Trophoblast cell (in vitro differentiated cells and primary cell): ENCODE data around the gene LTK.

Source experiments
- DNase-seq, 2 donors: peaks; one replicate each; pipeline ENCODE4 v3.0.0-alpha.2; 2016
- H2AFZ ChIP-seq: 2 replicates; pipeline ENCODE4 v1.6.1; 2013; ENCODE audit warnings: low read length, moderate library complexity, mild to moderate bottlenecking; ENCODE audit not compliant: insufficient read depth, poor library complexity
- H2AK5ac ChIP-seq: 2 replicates; pipeline ENCODE4 v1.6.1; 2013; ENCODE audit warnings: mild to moderate bottlenecking, low read length
- H2BK120ac ChIP-seq: 2 replicates; pipeline ENCODE4 v1.6.1; 2013; ENCODE audit warnings: low read length, mild to moderate bottlenecking, moderate library complexity; ENCODE audit not compliant: insufficient read depth, poor library complexity
- H2BK12ac ChIP-seq: 2 replicates; pipeline ENCODE4 v1.6.1; 2013; ENCODE audit warnings: mild to moderate bottlenecking, low read length, moderate library complexity
- H2BK5ac ChIP-seq: 2 replicates; pipeline ENCODE4 v1.6.1; 2013; ENCODE audit warnings: low read length, low read depth, moderate library complexity, mild to moderate bottlenecking; ENCODE audit not compliant: poor library complexity
- H3K14ac ChIP-seq: 2 replicates; pipeline ENCODE4 v1.6.1; 2013; ENCODE audit warnings: mild to moderate bottlenecking, low read length
- H3K18ac ChIP-seq: 2 replicates; pipeline ENCODE4 v1.6.1; 2013; ENCODE audit warnings: mild to moderate bottlenecking, low read length
- H3K23ac ChIP-seq: 2 replicates; pipeline ENCODE4 v1.6.1; 2013; ENCODE audit warnings: low read length
- H3K27ac ChIP-seq: 2 replicates; pipeline ENCODE4 v1.5.1; 2013; ENCODE audit warnings: low read depth, mild to moderate bottlenecking, inconsistent platforms, low read length, moderate library complexity
- H3K27me3 ChIP-seq: 2 replicates; pipeline ENCODE4 v1.6.1; 2013; ENCODE audit warnings: inconsistent platforms, mild to moderate bottlenecking, low read length, moderate library complexity; ENCODE audit not compliant: insufficient read depth
- H3K36me3 ChIP-seq, 2 experiments: 1 replicate in 1 of 2; 2 replicates in 1 of 2; pipeline ENCODE4 v1.6.1; 2013; ENCODE audit warnings: low read length in 2 of 2, mild to moderate bottlenecking in 2 of 2, moderate library complexity in 1 of 2; ENCODE audit not compliant: insufficient read depth in 2 of 2, control insufficient read depth in 1 of 2
- H3K4ac ChIP-seq: 2 replicates; pipeline ENCODE4 v1.6.1; 2013; ENCODE audit warnings: low read depth, mild to moderate bottlenecking, low read length, moderate library complexity
- H3K4me1 ChIP-seq, 2 experiments: 1 replicate in 1 of 2; 2 replicates in 1 of 2; pipeline ENCODE4 v1.6.1; 2013; ENCODE audit warnings: low read length in 2 of 2, mild to moderate bottlenecking in 2 of 2, moderate library complexity in 1 of 2; ENCODE audit not compliant: insufficient read depth in 2 of 2, control insufficient read depth in 1 of 2
- H3K4me2 ChIP-seq: 2 replicates; pipeline ENCODE4 v1.6.1; 2013; ENCODE audit warnings: inconsistent platforms, mild to moderate bottlenecking, low read length, moderate library complexity
- H3K4me3 ChIP-seq: 2 replicates; pipeline ENCODE4 v1.5.1; 2013; ENCODE audit warnings: mild to moderate bottlenecking, low read depth, low read length, inconsistent platforms
- H3K79me1 ChIP-seq: one replicate; pipeline ENCODE4 v1.6.1; 2013; ENCODE audit warnings: low read length
- H3K79me2 ChIP-seq: 2 replicates; pipeline ENCODE4 v1.6.1; 2013; ENCODE audit warnings: low read length, mild to moderate bottlenecking; ENCODE audit not compliant: control insufficient read depth, insufficient read depth, poor library complexity
- H3K9ac ChIP-seq: 2 replicates; pipeline ENCODE4 v1.6.1; 2013; ENCODE audit warnings: mild to moderate bottlenecking, low read length
- H3K9me3 ChIP-seq: 2 replicates; pipeline ENCODE4 v1.6.1; 2013; ENCODE audit warnings: low read depth, mild to moderate bottlenecking, control low read depth, inconsistent platforms, low read length; ENCODE audit not compliant: insufficient read depth
- H4K12ac ChIP-seq: 2 replicates; pipeline ENCODE4 v1.6.1; 2013; ENCODE audit warnings: low read depth, mild to moderate bottlenecking, low read length, moderate library complexity
- H4K8ac ChIP-seq: 2 replicates; pipeline ENCODE4 v1.6.1; 2013; ENCODE audit warnings: low read depth, mild to moderate bottlenecking, low read length, moderate library complexity
- H4K91ac ChIP-seq: one replicate; pipeline ENCODE4 v1.6.1; 2013; ENCODE audit warnings: low read depth, mild to moderate bottlenecking, low read length, moderate library complexity
- WGBS: extraction: QIAGEN DNeasy Blood & Tissue Kit; methylation state at CpG from one replicate; pipeline ENCODE4 v1.1.7; 2013; ENCODE audit warnings: missing lambda C conversion rate; ENCODE audit not compliant: insufficient read length, insufficient coverage; ENCODE audit errors: extremely low coverage; 5-methylcytosine and 5-hydroxymethylcytosine counted together

LTK gene

DNA sequence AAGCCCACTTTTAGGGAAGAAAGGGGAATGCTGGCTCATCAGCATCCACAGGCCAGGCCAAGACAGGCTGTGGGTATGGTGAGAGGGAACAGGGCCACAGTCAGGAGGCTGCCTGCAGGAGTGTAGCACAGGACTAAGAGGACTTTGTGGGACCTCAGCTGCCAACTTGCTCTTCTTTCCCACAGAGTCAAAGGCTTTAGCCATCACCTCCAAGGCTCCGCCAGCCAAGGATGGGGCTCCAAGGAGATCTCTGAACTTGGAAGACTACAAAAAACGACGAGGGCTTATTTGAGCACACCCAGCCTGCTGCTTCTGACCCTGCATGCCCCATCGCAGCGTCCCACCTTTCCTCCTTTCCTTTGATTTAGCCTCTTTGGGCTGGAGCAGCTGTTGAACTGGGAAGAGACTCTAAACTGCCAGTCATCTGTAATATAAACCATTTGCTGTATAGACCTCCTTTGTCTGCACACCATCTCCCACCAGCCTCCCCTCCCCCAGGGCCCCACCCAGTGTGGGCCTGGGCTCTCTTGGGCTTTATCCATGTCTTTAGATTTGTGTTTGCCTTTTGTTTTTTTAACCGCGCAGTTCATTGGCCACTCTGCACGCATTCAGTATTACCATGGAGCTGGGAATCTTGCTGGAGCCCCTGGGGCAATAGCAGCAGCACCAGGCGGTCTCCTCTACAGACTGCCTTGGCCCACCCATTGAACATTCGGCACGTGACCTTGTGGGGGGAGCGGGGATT lies 33.1 kb downstream of the LTK start:
- no peak overlapping the region for H3K23ac ChIP-seq
- no peak for DNase-seq
- H4K12ac ChIP-seq: no peak overlapping the region
- H2BK12ac ChIP-seq: no peak overlapping the region
- no peak overlapping the region for H2BK120ac ChIP-seq
- no CpG with 5 or more reads among the region's 12 CpGs for WGBS
- H3K4me1 ChIP-seq: no peaks in the 10 kb centered on the region
- H4K8ac ChIP-seq: no peak overlapping the region
- H3K14ac ChIP-seq: no peak overlapping the region
- H2AFZ ChIP-seq: no peak overlapping the region
- H4K91ac ChIP-seq: no peak overlapping the region
- H3K27me3 ChIP-seq: no peaks in the 10 kb centered on the region
- no peak overlapping the region for H2BK5ac ChIP-seq
- H3K27ac ChIP-seq: no peak overlapping the region
- no peak overlapping the region for H3K9ac ChIP-seq
- no peaks in the 10 kb centered on the region for H3K79me1 ChIP-seq
- H3K4ac ChIP-seq: no peak overlapping the region
- no peak overlapping the region for H3K4me2 ChIP-seq
- H3K4me3 ChIP-seq: no peak overlapping the region
- no peaks in the 10 kb centered on the region for H3K9me3 ChIP-seq
- no peak overlapping the region for H2AK5ac ChIP-seq
- H3K36me3 ChIP-seq: peaks cover 40 to 54% of the 10 kb centered on the region in 2 experiments
- no peak overlapping the region for H3K18ac ChIP-seq
- no peaks in the 10 kb centered on the region for H3K79me2 ChIP-seq

GRCh38 chr15:41476416-41477048 lies 37.1 kb downstream of the LTK start:
- Histone ChIP-seq H3K14ac (no peak overlapping the region), H3K9me3 (no peaks in the 10 kb centered on the region), H3K4me2 (no peak overlapping the region), H4K12ac (no peak overlapping the region), H3K27ac (no peak overlapping the region), H2AK5ac (no peak overlapping the region), H4K8ac (no peak overlapping the region), H3K27me3 (no peaks in the 10 kb centered on the region), H2BK5ac (no peak overlapping the region), H4K91ac (no peak overlapping the region), H2BK120ac (no peak overlapping the region), H3K18ac (no peak overlapping the region), H2AFZ (no peak overlapping the region), H3K4me3 (no peak overlapping the region), H2BK12ac (no peak overlapping the region), H3K79me2 (no peaks in the 10 kb centered on the region), H3K4ac (no peak overlapping the region), H3K36me3 (peaks cover 59 to 75% of the 10 kb centered on the region in 2 experiments), H3K9ac (no peak overlapping the region), H3K4me1 (no peaks in the 10 kb centered on the region), H3K23ac (no peak overlapping the region), H3K79me1 (no peaks in the 10 kb centered on the region)
- no peak for DNase-seq
- WGBS: no CpG with 5 or more reads among the region's 5 CpGs

- H3K9ac ChIP-seq: no peak overlapping the region
- H3K27me3 ChIP-seq: no peaks in the 10 kb centered on the region
- no peak overlapping the region for H2AK5ac ChIP-seq
- H4K8ac ChIP-seq: no peak overlapping the region
- H3K18ac ChIP-seq: no peak overlapping the region
- no CpG with 5 or more reads among the region's 2 CpGs for WGBS
- H2AFZ ChIP-seq: no peak overlapping the region
- H3K27ac ChIP-seq: no peak overlapping the region
- H4K12ac ChIP-seq: no peak overlapping the region
- H3K4me3 ChIP-seq: no peak overlapping the region
- H3K36me3 ChIP-seq: peaks cover 51 to 70% of the 10 kb centered on the region in 2 experiments
- H2BK12ac ChIP-seq: no peak overlapping the region
- no peaks in the 10 kb centered on the region for H3K9me3 ChIP-seq
- H3K14ac ChIP-seq: no peak overlapping the region
- H2BK120ac ChIP-seq: no peak overlapping the region
- H3K4me2 ChIP-seq: no peak overlapping the region
- DNase-seq: no peak
- no peaks in the 10 kb centered on the region for H3K79me2 ChIP-seq
- no peak overlapping the region for H2BK5ac ChIP-seq
- no peak overlapping the region for H3K23ac ChIP-seq
- no peaks in the 10 kb centered on the region for H3K79me1 ChIP-seq
- no peak overlapping the region for H3K4ac ChIP-seq
- no peaks in the 10 kb centered on the region for H3K4me1 ChIP-seq
- H4K91ac ChIP-seq: no peak overlapping the region
Measured at GRCh38 chr15:41474941-41475340, 38.7 kb downstream of the LTK start.

- no peak overlapping the region for H3K9ac ChIP-seq
- no peak overlapping the region for H4K8ac ChIP-seq
- WGBS: no CpG with 5 or more reads among the region's 8 CpGs
- H3K9me3 ChIP-seq: no peaks in the 10 kb centered on the region
- H2AFZ ChIP-seq: no peak overlapping the region
- H3K79me2 ChIP-seq: no peaks in the 10 kb centered on the region
- no peak overlapping the region for H4K91ac ChIP-seq
- no peak overlapping the region for H3K27ac ChIP-seq
- no peak for DNase-seq
- H3K14ac ChIP-seq: no peak overlapping the region
- H2BK12ac ChIP-seq: no peak overlapping the region
- H3K36me3 ChIP-seq: peaks cover 51 to 69% of the 10 kb centered on the region in 2 experiments
- H3K4me3 ChIP-seq: no peak overlapping the region
- no peaks in the 10 kb centered on the region for H3K4me1 ChIP-seq
- no peak overlapping the region for H2AK5ac ChIP-seq
- no peak overlapping the region for H3K4ac ChIP-seq
- no peak overlapping the region for H2BK120ac ChIP-seq
- no peaks in the 10 kb centered on the region for H3K27me3 ChIP-seq
- no peak overlapping the region for H2BK5ac ChIP-seq
- no peak overlapping the region for H4K12ac ChIP-seq
- no peak overlapping the region for H3K23ac ChIP-seq
- H3K79me1 ChIP-seq: no peaks in the 10 kb centered on the region
- H3K18ac ChIP-seq: no peak overlapping the region
- no peak overlapping the region for H3K4me2 ChIP-seq
Measured at GRCh38 chr15:41474436-41474835, 39.2 kb downstream of the LTK start.
